ENCODE results near the gene CAMK2D.

DNA sequence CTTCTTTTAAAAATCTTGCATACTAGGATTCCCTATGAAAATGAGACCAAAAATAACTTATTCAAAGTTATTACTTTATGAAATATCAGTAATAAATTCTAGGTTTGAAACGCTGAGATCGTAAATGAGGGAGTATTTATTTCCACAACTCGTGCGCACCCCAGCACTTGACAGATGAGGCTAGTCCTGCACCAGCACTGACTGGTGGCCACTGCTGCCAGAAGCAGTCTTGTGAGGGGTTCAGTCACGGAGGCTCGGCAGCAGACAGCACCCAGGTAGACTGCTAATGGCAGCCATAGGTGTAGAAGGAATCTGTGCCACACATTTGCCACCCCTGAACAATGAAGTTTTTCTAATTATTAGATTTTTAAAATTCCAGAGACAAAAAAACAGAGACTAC is 248.7 kb downstream of the CAMK2D start:
- TF ChIP-seq, protein P1, sequence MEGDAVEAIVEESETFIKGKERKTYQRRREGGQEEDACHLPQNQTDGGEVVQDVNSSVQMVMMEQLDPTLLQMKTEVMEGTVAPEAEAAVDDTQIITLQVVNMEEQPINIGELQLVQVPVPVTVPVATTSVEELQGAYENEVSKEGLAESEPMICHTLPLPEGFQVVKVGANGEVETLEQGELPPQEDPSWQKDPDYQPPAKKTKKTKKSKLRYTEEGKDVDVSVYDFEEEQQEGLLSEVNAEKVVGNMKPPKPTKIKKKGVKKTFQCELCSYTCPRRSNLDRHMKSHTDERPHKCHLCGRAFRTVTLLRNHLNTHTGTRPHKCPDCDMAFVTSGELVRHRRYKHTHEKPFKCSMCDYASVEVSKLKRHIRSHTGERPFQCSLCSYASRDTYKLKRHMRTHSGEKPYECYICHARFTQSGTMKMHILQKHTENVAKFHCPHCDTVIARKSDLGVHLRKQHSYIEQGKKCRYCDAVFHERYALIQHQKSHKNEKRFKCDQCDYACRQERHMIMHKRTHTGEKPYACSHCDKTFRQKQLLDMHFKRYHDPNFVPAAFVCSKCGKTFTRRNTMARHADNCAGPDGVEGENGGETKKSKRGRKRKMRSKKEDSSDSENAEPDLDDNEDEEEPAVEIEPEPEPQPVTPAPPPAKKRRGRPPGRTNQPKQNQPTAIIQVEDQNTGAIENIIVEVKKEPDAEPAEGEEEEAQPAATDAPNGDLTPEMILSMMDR (conservative IDR thresholded peaks at IDR 0.05) = no peak
- TF ChIP-seq ZFX (IDR thresholded peaks at IDR 0.05) = no peak

All from C4-2B (cell line).